Transverse colon (tissue), 3 donors: ENCODE measurements around the gene MUC15.

Source experiments
- CTCF ChIP-seq, 5 experiments: fragments of 200-600 bp in 3 of 5; fragments of 450-650 bp in 2 of 5; sonication (generic) in 3 of 5; IDR thresholded peaks; 1 replicate in 2 of 5; 2 replicates in 3 of 5; pipeline ENCODE4 v1.5.1; 2016 to 2017; ENCODE audit warnings: antibody characterized with exemption in 5 of 5, inconsistent platforms in 3 of 5, mild to moderate bottlenecking in 2 of 5, moderate library complexity in 1 of 5
- EP300 ChIP-seq: sonication (generic); formaldehyde crosslinking; IDR thresholded peaks from one replicate; pipeline ENCODE4 v1.6.1; 2017; ENCODE audit warnings: antibody characterized with exemption, low read depth

GRCh38 chr11:26571861-26572654 lies at the start of gene MUC15:
- TF ChIP-seq EP300 (no peak), CTCF (IDR thresholded peaks at IDR 0.05) (no peak)
